NCI-H446 (cell line): ENCODE measurements around the gene PPP1R14D.
"Not testable (repeated sequence)": the region's sequence is repeated elsewhere in the genome, so short reads cannot be mapped to it uniquely, and the experiment has no call there.

Source experiments
- DNase-seq, 2 experiments: peaks; one replicate each; lab custom pipeline; 2025; lab: John Stamatoyannopoulos, UW

Gene PPP1R14D, protein sequence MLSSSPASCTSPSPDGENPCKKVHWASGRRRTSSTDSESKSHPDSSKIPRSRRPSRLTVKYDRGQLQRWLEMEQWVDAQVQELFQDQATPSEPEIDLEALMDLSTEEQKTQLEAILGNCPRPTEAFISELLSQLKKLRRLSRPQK

DNA sequence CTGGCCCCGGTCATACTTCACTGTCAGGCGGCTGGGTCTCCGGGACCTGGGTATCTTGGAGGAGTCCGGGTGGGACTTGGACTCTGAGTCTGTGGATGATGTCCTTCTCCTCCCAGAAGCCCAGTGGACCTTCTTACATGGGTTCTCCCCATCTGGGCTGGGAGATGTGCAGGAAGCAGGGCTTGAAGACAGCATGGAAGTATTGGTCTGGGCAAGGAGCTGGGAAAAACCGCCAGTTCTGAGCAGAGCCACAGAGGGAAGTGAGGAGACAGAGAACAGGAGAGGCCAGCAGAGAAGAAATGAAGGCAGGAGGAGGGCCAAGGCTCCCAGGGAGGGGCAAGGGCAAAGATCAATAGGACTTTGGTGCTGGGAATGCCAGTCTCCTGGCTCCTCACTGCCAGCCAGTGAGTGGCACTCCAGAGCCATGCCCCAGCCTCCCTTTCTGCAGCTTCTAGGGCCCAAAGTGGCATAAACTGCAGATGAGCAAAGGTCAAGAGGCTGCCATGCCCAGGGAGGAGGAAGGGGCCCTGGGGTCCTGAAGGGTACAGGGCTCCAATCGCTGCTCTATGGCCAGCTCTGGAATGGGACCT is at the start of gene PPP1R14D:
TSS of gene PPP1R14D (minus strand) at position 262 of the 590 bp plus-strand sequence. CDS start at position 195, 67 bp downstream.
- no peak for DNase-seq

DNA sequence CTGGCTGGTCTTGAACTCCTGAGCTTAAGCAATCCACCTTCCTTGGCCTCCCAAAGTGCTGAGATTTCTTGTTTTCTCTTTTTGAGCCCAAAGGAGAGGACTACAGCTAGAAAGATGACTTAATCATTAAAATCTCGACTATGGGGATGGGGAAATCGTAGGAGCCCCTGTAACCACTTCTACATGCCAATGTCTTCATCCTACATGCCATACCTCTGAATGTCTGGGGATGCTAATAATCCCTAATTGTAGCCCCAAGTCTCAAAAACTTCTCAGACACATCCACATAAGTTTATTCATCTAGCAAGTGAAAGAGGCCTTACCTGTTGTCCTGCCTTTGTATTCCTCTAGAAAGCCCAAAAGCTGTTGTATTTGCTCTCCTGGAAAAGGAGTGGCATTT is 49.2 kb upstream of the PPP1R14D start:
- DNase-seq: no peak

DNA sequence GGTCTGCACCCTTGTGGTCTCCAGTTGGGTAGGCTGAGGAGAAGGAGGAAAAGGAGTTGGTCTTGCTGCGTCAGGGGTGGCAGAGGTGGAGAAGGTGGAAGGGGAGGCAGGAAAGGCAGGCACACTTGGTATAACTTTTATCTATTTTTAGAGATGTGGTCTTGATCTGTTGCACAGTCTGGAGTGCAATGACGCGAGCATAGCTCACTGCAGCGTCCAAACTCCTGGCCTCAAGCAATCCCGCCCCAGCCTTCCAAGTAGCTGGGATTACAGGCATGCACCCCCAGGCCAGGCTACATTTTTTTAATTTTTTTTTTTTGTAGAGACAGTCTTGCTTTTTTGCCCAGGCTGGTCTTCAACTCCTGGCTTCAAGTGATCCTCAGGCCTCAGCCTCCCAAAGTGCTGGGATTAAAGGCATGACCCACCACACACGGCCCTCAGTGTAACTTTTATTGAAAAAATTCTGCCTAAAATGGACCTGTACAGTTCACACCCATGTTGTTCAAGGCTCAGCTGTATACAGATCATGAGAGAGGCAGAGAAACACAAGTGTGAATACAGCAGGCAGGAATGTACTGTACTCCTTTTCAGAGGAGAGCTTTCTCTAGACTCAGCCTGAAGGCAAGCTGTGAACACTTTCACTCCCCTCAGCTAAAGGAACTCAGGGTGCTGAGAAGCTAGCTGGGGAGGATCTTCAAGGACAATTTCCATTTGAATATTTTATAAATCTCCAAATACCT is 47.7 kb upstream of the PPP1R14D start:
- no peak for DNase-seq

DNA sequence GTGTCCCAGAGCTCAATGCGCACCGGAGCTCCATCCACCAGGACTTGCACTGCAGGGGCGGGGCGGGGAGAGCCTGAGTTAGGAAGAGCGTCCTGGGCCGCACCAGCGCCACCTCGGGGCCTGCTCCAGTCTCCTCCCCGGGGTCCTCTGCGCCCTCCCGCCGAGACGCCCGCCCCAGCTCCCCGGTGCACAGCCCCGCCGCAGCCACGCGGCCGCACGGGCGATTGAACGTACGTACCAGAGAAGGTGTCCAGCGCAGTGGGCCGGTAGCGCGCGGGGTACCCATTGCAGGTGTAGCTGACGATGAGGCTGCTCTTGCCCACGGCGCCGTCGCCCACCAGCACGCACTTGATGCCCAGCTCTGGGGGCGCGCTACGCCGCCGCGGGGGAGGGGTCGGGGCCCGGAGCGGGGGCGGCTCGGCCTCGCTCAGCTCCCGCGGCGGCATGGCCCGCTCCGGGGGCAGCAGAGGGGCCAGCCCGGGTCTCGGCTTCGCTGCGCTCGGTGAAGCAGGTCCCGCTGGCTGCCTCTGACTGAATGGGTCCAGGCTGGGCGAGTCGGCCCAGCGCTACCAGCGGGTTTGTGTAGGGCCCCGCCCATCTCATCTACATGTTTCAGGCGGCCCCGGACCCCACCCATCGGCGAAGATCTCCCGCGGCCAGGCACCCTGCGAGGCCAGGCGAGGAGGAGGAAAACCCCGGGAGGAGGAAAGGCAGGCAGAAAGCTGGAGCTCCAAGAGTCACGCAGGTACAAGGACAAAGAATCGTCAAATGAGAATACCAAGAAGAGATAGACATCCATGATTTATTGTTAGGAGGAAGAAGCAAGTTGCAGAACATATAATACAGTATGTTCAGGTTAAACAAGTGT is 45.4 kb upstream of the PPP1R14D start, which contains the start of gene RHOV:
TSS of gene RHOV (minus strand) at position 541 of the 868 bp plus-strand sequence. CDS start at position 446, 95 bp downstream.
- DNase-seq: peak in 1 of 2 experiments; percentile 62

DNA sequence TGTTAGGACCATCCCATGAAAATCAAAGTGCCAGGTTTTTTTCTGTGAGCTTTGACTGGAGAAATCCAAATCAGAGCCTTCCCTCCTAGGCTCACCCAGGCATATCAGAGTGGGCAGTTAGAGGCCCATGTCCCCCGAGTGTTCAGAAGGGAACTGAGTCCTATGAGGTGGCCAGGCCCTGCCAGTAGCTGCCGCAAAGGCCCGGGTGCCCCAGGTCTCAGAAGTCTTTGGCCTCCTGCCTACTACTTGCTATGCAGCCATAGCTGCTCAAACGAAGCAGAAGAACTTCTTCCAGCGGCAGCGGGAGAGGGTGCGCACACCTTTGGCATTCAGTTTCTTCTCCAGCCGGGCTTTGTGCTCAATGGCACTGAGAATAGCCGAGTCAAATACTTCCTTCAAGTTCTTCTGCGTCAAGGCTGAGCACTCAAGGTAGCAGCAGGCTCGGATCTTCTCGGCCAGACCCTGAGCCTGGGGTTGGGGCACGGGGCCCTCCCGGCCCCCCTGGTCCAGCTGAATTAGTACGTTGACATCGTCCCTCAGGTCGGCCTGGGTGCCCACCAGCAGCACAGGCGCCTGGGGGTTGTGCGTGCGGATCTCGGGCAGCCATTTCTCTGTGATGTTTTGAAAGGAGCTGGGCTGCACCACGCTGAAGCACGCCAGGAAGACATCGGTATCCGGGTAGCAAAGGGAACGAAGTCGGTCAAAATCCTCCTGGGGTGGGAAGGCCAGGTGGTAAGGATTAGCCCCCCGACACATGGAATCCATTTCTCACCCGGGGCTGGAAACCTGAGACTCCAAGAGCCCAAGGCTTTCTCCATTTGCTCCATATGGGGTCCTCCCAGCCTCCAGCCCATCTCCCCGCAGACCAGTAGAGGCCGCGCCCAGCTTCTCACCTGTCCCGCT is 44.5 kb upstream of the PPP1R14D start:
- no peak for DNase-seq

DNA sequence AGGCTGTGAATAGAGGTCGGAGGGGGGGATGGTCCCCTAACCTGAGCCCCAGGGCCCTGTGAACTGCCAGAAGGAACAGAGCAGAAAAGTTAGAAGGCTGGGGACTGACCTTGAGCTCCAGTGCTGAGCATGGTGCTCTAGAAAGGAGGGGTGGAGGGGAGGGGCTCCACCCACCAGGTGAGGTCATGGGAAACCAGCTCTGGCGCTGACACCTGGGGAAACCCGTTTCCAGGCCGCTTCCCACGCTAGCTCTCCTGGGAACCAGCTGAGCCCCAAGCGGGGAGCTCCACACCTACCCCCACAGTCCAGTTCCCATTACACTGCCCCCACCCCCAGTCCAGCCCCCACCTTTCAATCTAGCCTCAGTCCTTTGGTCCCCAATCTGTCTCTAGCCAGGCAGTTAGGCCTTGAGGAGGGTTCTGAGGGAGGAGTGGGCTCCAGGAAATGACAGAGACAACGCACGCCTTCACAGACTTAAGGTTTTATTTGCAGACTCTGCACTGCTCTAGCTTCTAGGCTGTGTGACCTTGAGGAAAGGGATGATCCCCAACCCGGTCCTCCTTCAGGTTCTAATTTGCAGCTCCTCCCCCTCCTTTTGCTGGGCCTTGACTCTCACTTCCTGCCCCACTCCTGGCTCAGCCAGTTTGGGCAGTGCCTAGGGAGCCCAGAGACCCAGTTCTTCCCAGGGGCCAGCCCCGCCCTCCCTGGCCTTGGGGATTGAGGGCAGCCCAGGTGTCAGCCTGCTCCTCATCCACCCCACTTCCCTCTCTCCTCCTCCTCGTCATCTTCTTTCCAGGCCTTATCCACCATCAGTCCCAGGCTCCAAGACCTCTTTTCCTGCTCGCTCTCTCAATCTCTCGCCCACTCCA is 43.5 kb upstream of the PPP1R14D start:
- DNase-seq: no peak

DNA sequence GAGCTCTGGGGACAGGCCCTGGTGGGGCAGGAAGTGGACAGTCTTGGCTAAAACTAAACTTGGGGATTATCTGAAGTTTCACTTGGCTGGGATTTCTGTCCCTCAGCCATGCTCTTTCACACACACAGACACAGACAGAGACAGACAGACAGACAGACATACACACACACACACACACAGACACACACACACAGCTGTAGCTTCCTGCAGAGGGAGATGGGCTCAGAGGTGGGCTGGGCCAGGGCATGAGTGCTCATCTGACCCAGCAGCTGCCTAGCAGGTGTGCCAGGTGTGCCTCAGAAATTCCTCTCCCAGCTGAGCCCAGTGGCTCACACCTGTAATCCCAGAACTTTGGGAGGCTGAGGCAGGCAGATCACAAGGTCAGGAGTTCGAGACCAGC is 42.2 kb upstream of the PPP1R14D start:
- no peak for DNase-seq

DNA sequence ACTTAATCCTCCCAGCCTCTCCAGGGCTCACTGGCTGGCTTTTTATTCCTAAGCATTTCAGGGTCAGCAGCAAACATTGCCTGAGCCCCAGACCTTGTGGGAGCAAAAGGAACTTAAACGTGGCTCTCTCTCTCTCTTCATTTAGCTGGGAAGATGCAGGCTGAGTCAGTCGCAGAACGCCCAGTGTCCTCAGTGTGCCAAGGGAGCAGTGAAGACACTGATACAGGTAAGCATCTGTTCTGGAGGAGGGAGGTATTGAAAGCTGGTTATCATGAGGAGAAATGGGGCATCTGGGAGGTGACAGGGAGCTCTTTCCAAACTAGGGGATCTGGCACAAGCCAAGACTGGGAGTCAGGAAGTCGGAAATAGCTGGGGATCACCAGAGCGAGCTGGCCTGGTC is 41.2 kb upstream of the PPP1R14D start:
- DNase-seq: no peak

DNA sequence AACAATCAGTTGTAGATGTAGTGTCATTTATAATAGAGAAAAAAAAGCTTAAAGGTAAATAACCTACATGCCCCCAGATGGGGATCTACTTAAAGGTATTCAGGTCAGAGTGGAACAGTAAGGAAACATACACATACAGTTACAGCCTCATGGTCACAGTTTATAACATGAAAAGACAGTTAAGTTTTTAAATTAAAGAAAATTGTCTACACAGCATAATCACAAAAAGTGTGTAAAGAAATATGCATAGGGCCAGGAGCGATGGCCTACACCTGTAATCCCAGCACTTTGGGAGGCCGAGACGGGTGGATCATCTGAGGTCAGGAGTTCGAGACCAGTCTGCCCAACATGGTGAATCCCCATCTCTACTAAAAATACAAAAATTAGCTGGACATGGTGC is 38.7 kb upstream of the PPP1R14D start:
- no peak for DNase-seq

DNA sequence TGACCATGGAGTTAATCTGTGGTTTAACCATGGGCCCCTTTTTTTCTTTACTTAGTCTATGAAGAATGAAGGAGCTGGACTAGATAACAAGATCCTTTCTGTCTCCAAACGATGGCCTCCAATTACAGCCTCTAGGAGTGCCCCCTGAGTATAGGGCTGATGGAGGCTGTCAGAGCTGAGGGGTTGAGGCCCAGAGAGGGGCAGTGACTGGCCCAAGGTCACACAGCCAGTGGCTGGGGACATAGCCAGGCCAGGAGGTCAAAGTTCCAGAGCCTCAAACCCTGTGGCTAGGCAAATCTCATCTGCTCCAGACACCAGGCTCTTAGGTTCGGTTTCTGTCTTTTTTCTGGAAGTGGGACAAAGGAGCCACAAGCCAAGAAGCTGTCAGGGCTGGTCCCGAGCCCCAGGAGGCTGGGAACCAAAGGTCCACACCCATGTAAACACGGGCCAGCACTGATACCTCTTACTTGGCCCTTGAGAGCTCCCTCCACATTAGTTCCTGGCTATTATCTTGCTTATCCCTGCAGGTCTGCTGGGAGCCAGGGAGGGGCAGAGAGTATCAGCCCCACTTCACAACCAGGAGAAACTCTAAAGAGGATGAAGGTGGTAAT is 35.3 kb upstream of the PPP1R14D start:
- DNase-seq: no peak

DNA sequence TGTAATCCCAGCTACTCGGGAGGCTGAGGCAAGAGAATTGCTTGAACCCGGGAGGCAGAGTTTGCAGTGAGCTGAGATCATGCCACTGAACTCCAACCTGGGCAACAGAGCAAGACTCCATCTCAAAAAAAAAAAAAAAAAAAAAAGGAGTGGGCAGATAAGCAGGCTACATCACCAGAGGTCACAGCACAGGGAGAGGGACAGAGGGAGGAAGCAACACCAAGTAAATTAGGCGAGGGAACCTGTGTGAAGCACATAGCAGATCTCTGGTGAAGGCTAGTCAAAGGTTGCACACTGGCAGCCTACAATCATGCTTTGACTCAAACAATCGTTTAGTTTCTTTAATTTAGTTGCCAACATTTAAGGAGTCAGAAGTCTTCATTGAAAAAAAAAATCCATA is 32.6 kb upstream of the PPP1R14D start:
- not testable (repeated sequence) for DNase-seq

DNA sequence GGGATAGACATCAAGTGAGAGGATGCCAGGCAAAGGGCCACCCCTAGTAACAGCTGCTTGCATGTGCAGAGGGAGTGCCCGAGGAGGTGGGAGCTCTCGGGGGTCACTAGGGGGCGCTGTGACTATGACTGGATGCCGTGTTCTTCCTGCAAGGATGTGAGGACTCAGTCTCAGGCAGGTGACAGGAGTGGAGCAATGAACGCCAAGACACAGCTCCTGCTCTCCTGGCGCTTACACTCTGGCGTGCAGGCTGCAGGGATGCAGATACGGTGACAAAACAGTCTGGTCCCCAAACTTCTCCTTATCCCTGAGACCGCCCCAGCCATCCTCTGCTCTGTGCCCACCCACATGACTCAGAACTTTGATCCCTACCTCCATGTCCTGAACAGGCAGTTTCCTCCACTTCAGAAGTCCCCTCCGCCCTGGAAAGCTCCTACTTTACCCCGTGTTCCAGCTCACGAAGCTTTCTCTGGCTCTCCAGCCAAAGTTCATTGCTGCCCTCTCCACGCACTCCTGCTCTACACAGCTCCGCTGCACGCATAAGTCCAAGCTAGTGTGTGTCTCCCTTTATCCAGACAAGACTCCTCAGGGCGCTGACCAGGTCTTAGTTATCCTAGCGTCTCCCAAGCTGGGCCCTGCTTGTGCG is 30.8 kb upstream of the PPP1R14D start:
- peak; percentile 14 to 52 for DNase-seq

DNA sequence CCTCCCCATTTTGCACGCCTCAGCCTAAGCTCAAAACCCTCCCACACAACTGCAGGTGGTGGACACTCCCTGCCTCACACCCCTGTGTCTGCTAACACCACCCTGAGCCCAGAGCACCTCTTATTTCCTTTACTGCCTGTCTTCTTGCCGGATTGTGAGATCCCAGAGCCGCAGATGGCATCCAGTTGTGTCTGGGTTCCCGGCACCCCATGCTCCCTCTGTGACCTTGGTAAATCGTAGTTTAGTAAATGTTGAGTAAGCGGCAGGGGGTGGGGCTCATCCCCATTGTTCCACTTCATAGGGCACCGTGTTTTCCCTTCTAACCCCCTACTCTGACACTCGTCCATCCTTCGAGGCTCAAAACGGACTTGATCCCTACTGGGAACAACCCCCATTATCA is 30.2 kb upstream of the PPP1R14D start:
- DNase-seq: no peak

DNA sequence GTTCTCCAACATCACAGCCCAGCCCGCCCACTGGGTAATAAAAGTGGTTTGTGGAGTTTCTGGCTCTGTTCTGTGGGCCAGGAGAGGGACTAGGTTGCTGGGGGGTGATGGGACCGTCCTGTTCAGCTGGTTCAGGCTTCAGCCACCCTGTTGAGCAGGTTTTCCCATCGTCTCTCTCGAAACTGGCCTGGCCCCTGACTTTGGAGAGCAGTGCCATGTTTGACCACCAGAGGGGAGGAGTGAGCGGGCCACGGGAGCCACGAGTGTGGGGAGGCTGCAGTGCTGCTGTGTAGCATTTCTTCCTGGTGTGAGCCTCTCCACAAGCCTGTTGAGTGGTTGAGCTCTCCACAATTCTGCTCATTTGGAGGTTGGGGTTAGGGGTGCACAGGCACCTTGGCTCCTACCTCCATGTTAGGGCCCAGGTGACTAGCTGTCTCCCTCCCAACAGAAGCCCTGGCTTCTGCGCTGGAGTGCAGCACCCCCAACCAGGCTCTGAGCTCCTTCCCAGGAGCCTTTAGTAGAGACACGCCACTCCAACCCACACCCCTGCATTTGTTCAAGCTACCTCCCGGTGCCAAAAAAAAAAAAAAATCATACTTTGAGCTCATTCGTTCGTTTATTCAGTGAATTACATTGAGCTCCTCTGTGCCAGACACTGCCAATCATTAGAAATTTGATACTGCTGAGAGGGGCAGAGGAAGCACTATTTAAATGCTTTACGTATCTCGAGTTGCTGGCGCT is 29.3 kb upstream of the PPP1R14D start:
- DNase-seq: peak; percentile 37 to 76

DNA sequence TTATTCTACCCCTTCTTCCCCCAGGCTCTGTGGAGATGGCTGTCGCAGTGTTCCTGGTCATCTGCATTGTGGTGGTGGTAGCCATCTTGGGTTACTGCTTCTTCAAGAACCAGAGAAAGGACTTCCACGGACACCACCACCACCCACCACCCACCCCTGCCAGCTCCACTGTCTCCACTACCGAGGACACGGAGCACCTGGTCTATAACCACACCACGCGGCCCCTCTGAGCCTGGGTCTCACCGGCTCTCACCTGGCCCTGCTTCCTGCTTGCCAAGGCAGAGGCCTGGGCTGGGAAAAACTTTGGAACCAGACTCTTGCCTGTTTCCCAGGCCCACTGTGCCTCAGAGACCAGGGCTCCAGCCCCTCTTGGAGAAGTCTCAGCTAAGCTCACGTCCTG is 28.2 kb upstream of the PPP1R14D start:
- DNase-seq: no peak

DNA sequence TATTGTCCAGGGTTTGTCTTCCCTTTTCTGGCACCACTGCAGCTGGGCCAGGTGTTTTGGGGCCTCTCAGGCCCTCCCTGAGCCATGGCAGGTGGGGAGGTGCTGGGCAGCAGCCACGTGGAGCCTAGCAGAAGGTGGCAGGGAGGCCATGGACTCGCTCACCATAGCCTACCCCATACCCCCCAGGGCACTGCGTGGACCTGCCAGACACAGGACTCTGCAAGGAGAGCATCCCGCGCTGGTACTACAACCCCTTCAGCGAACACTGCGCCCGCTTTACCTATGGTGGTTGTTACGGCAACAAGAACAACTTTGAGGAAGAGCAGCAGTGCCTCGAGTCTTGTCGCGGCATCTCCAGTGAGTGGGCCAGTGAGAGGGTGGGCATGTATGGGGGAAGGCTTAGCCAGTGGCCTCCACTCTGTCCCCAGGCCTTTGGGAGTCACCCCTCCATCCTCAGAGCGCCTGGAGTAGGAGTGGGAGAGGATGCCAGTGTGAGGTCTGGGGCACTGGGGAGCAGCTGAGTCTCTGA is 27.3 kb upstream of the PPP1R14D start:
- no peak for DNase-seq

DNA sequence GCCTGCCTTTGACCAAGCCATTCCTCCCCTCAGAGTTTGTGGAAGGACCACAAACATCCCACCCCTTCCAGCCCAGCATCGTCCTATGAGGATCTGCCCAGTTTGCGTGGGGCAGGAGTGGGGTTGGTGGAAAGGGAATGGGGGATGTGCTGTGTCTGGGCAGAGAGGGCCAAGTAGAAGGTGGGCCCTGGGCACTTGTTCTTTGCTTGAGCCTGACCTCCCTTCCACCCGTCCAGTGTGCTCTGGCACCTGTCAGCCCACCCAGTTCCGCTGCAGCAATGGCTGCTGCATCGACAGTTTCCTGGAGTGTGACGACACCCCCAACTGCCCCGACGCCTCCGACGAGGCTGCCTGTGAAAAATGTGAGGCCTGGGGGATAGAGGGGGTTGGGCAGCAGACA is 25.7 kb upstream of the PPP1R14D start:
- no peak for DNase-seq

DNA sequence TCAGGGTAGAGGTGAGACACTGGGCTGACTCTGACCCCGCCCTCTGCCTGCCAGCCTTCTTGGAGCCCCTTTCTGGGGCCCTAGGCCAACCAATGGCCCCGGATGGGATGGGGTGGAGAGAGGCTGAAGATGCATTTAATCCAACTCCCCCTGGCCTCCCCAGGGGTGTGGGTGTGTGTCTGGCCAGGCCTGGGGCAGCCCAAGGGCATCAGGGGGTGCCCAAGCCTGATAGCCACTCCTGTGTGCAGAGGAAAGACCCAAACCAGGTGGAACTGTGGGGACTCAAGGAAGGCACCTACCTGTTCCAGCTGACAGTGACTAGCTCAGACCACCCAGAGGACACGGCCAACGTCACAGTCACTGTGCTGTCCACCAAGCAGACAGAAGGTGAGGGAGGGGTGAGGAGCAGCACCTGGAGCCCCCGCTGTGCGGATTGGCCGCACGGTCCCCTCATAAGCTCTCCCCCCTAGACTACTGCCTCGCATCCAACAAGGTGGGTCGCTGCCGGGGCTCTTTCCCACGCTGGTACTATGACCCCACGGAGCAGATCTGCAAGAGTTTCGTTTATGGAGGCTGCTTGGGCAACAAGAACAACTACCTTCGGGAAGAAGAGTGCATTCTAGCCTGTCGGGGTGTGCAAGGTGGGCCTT is 24.9 kb upstream of the PPP1R14D start:
- DNase-seq: no peak
